Right cardiac atrium (tissue), 5 donors: ENCODE measurements around the gene VIPR2. TPM values are rescaled to one million over a fixed set of nuclear protein-coding genes. Genes with fewer than 3 reads are reported as not detected.
A peak's percentile ranks its signal among the peaks of the same experiment; 100 is the strongest.
"Not testable (repeated sequence)": the region's sequence is repeated elsewhere in the genome, so short reads cannot be mapped to it uniquely, and the experiment has no call there.

Source experiments
- ATAC-seq, 2 donors: fragments of 200-7000 bp; cut with Tn5 transposase; one replicate each; pipeline versions ENCODE4 v1.8.0 to v1.9.1; 2020; ENCODE audit warnings: moderate library complexity in 2 of 2, mild to moderate bottlenecking in 1 of 2
- DNase-seq, 3 donors: peaks; one replicate each; pipeline ENCODE4 v3.0.0-alpha.2; 2020
- H3K27ac ChIP-seq: one replicate; pipeline ENCODE4 v1.5.1; 2013; ENCODE audit warnings: mild to moderate bottlenecking, low read length, control low read depth, moderate library complexity
- H3K27me3 ChIP-seq: one replicate; pipeline ENCODE4 v1.6.1; 2013; ENCODE audit not compliant: control insufficient read depth, insufficient read depth
- H3K4me1 ChIP-seq: one replicate; pipeline ENCODE4 v1.6.1; 2013; ENCODE audit warnings: low read length; ENCODE audit not compliant: control insufficient read depth, insufficient read depth
- H3K4me3 ChIP-seq: one replicate; pipeline ENCODE4 v1.5.1; 2013; ENCODE audit warnings: low read length, control low read depth
- H3K9me3 ChIP-seq: one replicate; pipeline ENCODE4 v1.6.1; 2013; ENCODE audit warnings: low read length; ENCODE audit not compliant: control insufficient read depth
- WGBS: extraction: QIAGEN DNeasy Blood & Tissue Kit; methylation state at CpG from one replicate; pipeline ENCODE4 v1.1.7; 2013; 5-methylcytosine and 5-hydroxymethylcytosine counted together
- intact Hi-C, 4 donors: fragments of 100-400 bp; cut with DNase I; formaldehyde crosslinking; loops; one replicate each; pipeline versions ENCODE4 v1.11.0 to v1.14.0; 2022 to 2023
- polyA plus RNA-seq: library from polyadenylated mRNA; stranded (reverse); fragments of 200-250 nt; gene quantifications from one replicate; pipeline ENCODE4 v1.2.3, GENCODE V29; 2013
- total RNA-seq, 4 donors: library from RNA; stranded (reverse); fragmentation: NEBNext Ultra II Directional; extraction: Animal tissue kit (Norgen Biotek cat#: 25700); gene quantifications; one replicate each; pipeline ENCODE4 v1.2.1, GENCODE V29; 2021
- donor health status: healthy with polysubstance abuse.
- donor health status: DM: no; HTN: yes; CAD: no.
- donor health status: DM: no; HTN: no; CAD: no.
- donor health status: DM: no; HTN: yes; CAD: no; lungs with severe emphysema.
- donor health status: DM: yes; HTN: yes; CAD: no.

Gene VIPR2
- total and polyA plus RNA-seq, 5 donors, result 7.3 to 13.7 (median 9.5) TPM

- Histone ChIP-seq H3K9me3 (no peaks in the 10 kb centered on the region), H3K4me3 (no peak overlapping the region), H3K27ac (no peak overlapping the region), H3K4me1 (no peaks in the 10 kb centered on the region), H3K27me3 (no peaks in the 10 kb centered on the region)
- intact Hi-C loops, result no loop called here
- 89% methylated on average over 10 of the region's 10 CpGs for WGBS
- ATAC-seq (no peak), DNase-seq (no peak)
These were observed 140.3 kb downstream of the VIPR2 start for GRCh38 chr7:159004411-159004810.

- ATAC-seq (no peak), DNase-seq (peak in 1 of 3 donors; percentile 24)
- WGBS, result 92% methylated on average over 12 of the region's 12 CpGs
These were observed 142.9 kb downstream of the VIPR2 start for GRCh38 chr7:159001811-159002210.

DNA sequence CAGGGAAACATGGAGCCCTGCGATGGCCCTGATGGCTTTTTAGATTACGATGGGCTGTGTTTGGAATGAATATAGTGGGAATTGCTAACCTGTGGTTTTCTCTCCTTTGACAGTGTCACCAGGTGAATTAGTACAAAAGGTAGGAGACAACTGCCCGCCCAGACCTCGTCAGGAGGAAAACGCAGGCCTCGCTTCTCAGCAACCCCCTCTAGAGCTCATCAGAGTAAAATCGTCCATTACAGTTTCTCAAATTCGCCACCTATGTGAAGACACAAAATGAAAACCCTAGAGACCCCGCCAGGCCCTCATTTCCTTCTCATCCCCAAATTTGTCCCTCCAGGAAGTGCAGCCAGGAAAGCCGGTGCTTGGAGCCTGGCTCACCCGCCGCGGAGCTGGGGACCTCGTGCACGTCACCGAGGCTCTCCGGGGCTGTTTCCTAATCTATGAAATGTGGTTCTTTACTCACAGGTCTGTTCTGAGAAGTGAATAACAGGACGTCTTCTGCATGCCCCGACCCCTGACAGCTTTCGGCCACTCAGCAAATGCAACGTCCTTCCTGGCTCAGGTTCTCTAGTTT, 143.7 kb downstream of the VIPR2 start:
- H3K4me1 ChIP-seq, result no peaks in the 10 kb centered on the region
- no peak for ATAC-seq
- no peak overlapping the region for H3K27ac ChIP-seq
- no peaks in the 10 kb centered on the region for H3K9me3 ChIP-seq
- 74% methylated on average over 21 of the region's 21 CpGs for WGBS
- no peak overlapping the region for H3K4me3 ChIP-seq
- intact Hi-C loops, result no loop called here
- H3K27me3 ChIP-seq, result no peaks in the 10 kb centered on the region
- DNase-seq, result no peak

More at GRCh38 chr7:159001811-159002210, 142.9 kb downstream of the VIPR2 start:
- Histone ChIP-seq H3K4me1 (no peaks in the 10 kb centered on the region), H3K27ac (no peak overlapping the region), H3K27me3 (no peaks in the 10 kb centered on the region), H3K9me3 (no peaks in the 10 kb centered on the region), H3K4me3 (no peak overlapping the region)
- intact Hi-C loops, result no loop called here

DNA sequence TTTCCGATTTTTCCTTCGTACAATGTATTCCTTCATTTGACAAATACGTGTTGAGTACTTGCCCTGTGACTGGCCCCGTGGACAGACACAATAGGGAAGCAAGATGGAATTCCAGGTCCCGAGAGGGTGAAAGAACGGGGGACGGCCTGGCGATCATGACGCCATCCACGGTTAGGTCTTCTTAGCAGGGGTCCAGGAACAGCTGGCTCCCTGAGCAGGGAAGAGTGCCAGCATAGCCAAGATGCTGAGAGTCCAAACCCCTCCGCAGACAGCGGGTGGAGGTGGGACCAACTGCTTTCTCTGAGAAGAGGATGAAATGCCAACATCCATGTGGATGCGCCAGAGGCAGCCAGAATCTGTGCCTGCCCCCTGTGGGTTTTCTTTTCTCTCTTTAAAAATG, 144.6 kb downstream of the VIPR2 start:
- intact Hi-C loops, result no loop called here
- Histone ChIP-seq H3K27me3 (no peaks in the 10 kb centered on the region), H3K4me1 (no peaks in the 10 kb centered on the region), H3K9me3 (no peaks in the 10 kb centered on the region), H3K4me3 (no peak overlapping the region), H3K27ac (no peak overlapping the region)
- DNase-seq (no peak), ATAC-seq (no peak)
- WGBS, result 85% methylated on average over 13 of the region's 13 CpGs

GRCh38 chr7:158999496-158999895, 145.2 kb downstream of the VIPR2 start:
- Histone ChIP-seq H3K27me3 (no peaks in the 10 kb centered on the region), H3K4me1 (no peaks in the 10 kb centered on the region), H3K27ac (no peak overlapping the region), H3K9me3 (no peaks in the 10 kb centered on the region), H3K4me3 (no peak overlapping the region)
- DNase-seq (peak in 1 of 3 donors; percentile 6), ATAC-seq (peak in 1 of 2 donors; percentile 18)
- intact Hi-C loops, result no loop called here
- WGBS, result 90% methylated on average over 21 of the region's 21 CpGs

GRCh38 chr7:158998261-158998660, 146.4 kb downstream of the VIPR2 start:
- H3K27me3 ChIP-seq, H3K9me3 ChIP-seq, H3K4me3 ChIP-seq, ATAC-seq, intact Hi-C loops, H3K4me1 ChIP-seq, H3K27ac ChIP-seq: not testable (repeated sequence)
- peak in 1 of 3 donors; percentile 34 for DNase-seq
- 86% methylated on average over 6 of the region's 9 CpGs for WGBS

DNA sequence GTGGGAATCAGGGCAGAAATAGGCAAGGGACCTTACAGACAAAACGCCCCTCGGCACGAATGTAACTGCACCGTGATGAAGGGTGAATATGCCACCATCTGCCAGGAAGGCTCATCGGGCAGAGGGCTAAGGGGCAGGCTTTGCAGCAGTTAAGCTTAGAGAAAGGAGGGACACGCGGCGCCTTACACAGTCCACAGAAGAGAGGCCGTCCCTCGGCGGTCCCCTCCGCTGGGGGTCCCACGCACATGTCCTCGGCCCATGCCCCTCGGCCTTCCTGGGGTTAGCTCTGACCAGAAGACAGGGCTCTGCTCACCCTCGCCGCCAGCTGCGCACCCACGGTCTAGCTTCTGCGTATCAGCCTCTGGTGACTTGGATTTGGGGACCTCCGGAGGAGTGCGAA, 147.2 kb downstream of the VIPR2 start:
- no peak for ATAC-seq
- Histone ChIP-seq H3K27ac (no peak overlapping the region), H3K4me1 (no peaks in the 10 kb centered on the region), H3K4me3 (no peak overlapping the region), H3K27me3 (no peaks in the 10 kb centered on the region), H3K9me3 (no peaks in the 10 kb centered on the region)
- peak in 1 of 3 donors; percentile 22 for DNase-seq
- intact Hi-C loops, result no loop called here
- 83% methylated on average over 22 of the region's 22 CpGs for WGBS

DNA sequence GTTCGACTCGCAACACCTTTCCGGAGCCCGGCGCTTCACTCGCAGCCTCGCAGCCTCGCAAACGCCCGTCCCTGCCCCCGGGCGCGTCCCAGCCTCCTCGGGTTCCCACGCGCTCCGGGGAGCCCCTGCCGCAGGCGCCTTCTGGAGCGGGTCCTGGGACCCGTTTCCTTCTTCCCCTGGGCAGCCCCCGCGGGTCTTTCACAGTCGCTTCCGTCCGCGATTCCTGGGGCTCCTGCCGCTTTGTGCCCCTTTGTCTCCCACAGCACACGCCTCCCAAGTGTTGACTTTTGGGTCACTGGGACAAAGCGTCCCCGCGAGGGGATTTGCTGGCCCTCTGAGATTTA, 147.6 kb downstream of the VIPR2 start:
- intact Hi-C loops, result no loop called here
- 50% methylated on average over 32 of the region's 32 CpGs for WGBS
- no peak for ATAC-seq
- Histone ChIP-seq H3K4me3 (no peak overlapping the region), H3K27me3 (no peaks in the 10 kb centered on the region), H3K9me3 (no peaks in the 10 kb centered on the region), H3K27ac (no peak overlapping the region), H3K4me1 (no peaks in the 10 kb centered on the region)
- peak in 1 of 3 donors; percentile 35 for DNase-seq

DNA sequence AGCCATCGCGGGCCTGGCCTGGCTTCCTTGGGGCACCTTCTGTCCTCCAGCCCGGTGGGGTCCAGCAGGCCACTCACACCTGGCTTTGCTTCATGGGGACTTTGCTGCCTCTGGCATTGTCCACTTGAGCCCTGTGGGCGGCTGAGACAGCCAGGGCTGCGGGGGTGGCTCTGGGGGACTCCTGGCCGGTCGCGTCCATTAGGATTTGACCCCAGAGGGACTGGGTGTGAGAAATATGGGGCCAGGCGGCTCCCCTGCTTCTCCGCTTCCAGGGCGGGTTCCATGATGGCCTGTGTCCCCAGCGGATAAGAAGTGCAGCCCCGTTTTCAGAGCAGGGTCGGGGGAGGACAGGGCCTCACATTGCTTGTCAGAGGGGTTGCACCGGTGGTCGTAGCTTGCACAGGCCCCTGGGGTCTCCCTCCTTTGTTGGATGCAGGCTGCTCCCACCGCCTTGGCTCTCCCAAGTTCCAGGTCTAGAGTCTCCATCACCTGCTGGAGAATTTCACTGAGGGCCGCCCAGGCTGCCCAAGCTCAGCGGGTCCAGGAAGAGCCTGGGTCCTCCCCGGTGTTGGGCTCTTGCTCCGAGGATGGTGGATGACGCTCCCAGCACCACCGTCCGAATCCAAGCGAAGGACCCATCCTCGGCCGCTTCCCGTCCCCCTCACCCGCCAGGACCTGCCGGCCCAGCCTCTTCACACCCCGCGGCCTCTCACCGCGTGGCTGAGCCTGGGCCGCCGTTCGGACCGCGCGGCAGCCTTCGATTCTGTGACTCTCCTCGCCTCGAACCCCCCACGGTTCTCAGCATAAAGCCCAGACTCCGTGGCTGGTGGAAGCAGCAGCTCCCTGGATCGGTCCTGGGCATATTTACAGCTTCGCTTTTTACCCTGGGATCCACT, 148.2 kb downstream of the VIPR2 start:
- intact Hi-C loops, result no loop called here
- WGBS, result 71% methylated on average over 47 of the region's 47 CpGs
- Histone ChIP-seq H3K4me1 (no peaks in the 10 kb centered on the region), H3K4me3 (no peak overlapping the region), H3K27ac (no peak overlapping the region), H3K27me3 (no peaks in the 10 kb centered on the region), H3K9me3 (no peaks in the 10 kb centered on the region)
- DNase-seq (peak in 1 of 3 donors; percentile 38), ATAC-seq (no peak)

DNA sequence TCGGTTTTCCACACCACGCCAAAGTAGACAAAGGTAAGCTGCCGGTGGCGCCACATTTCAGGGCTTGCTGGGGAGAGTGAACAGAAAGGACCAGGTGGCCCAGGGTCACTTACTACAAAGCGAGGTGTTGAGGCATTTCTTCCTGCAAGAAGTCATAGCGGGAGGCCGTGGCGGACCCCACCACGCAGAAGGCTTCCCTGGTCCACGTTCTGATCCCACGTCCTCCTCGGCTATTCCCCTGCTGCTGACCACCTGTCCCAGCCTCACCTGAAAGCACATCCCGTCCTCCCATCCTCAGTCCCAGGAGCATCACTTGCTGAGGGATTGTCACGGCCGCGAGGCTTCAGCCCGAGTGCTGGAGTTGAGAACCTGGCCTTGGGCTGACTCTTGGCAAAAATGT, 149.2 kb downstream of the VIPR2 start:
- H3K4me3 ChIP-seq, result no peak overlapping the region
- H3K4me1 ChIP-seq, result no peaks in the 10 kb centered on the region
- no peaks in the 10 kb centered on the region for H3K27me3 ChIP-seq
- no peaks in the 10 kb centered on the region for H3K9me3 ChIP-seq
- intact Hi-C loops, result no loop called here
- WGBS, result 93% methylated on average over 17 of the region's 17 CpGs
- DNase-seq (peak in 1 of 3 donors; percentile 16), ATAC-seq (peak in 1 of 2 donors; percentile 26)
- no peak overlapping the region for H3K27ac ChIP-seq

DNA sequence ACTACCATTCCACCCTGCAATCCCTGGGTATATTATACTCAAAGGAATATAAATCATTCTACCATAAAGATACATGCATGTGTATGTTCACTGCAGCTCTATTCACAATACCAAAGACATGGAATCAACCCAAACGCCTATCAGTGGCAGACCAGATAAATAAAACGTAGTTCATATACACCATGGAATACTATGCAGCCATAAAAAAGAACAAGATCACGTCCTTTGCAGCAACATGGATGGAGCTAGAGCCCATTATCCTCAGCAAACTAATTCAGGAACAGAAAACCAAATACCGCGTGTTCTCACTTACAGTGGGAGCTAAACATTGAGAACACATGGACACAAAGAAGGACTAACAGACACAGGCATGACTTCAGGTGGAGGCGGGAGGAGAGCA, 150.0 kb downstream of the VIPR2 start:
- 88% methylated on average over 6 of the region's 6 CpGs for WGBS
- Histone ChIP-seq H3K4me1 (no peaks in the 10 kb centered on the region), H3K27me3 (no peaks in the 10 kb centered on the region), H3K27ac (no peak overlapping the region), H3K4me3 (no peak overlapping the region), H3K9me3 (no peaks in the 10 kb centered on the region)
- ATAC-seq (no peak), DNase-seq (no peak)
- intact Hi-C loops, result no loop called here
